OCI-LY1 (cell line): ENCODE measurements around the gene MGRN1.

Experiments
- H2AFZ ChIP-seq: fragments of 200-600 bp; sonication (generic), shearing (Covaris generic); 2 replicates; pipeline ENCODE4 v1.6.0; 2014; ENCODE audit warnings: antibody characterized with exemption, mild to moderate bottlenecking, low read length
- H3F3A ChIP-seq: fragments of 200-600 bp; sonication (generic), shearing (Covaris generic); 2 replicates; pipeline ENCODE4 v1.6.0; 2014; ENCODE audit warnings: mild to moderate bottlenecking, antibody characterized with exemption, low read length, moderate library complexity; ENCODE audit not compliant: insufficient read depth
- H3K27ac ChIP-seq: fragments of 200-600 bp; sonication (generic); 2 replicates; pipeline ENCODE4 v1.5.1; 2014; ENCODE audit warnings: low read length, mixed run types, mild to moderate bottlenecking, low read depth; ENCODE audit not compliant: poor library complexity, severe bottlenecking
- H3K27me3 ChIP-seq: fragments of 200-600 bp; sonication (generic); 2 replicates; pipeline ENCODE4 v1.6.0; 2014; ENCODE audit warnings: antibody characterized with exemption, mild to moderate bottlenecking, low read length, moderate library complexity; ENCODE audit not compliant: insufficient read depth
- H3K36me3 ChIP-seq: fragments of 200-600 bp; sonication (generic); 2 replicates; pipeline ENCODE4 v1.6.1; 2014; ENCODE audit warnings: mild to moderate bottlenecking, antibody characterized with exemption, low read length, moderate library complexity, mixed read lengths; ENCODE audit not compliant: insufficient read depth
- H3K4me1 ChIP-seq: fragments of 200-600 bp; sonication (generic); 2 replicates; pipeline ENCODE4 v1.5.1; 2014; ENCODE audit warnings: mild to moderate bottlenecking, low read length, moderate library complexity; ENCODE audit not compliant: insufficient read depth, severe bottlenecking
- H3K4me2 ChIP-seq: fragments of 200-600 bp; sonication (generic), shearing (Covaris generic); 2 replicates; pipeline ENCODE4 v1.6.1; 2014; ENCODE audit warnings: low read length
- H3K4me3 ChIP-seq: fragments of 200-600 bp; sonication (generic); 2 replicates; pipeline ENCODE4 v1.5.1; 2014; ENCODE audit warnings: low read length, low read depth, mild to moderate bottlenecking, mixed read lengths; ENCODE audit not compliant: poor library complexity, severe bottlenecking
- H3K79me2 ChIP-seq: fragments of 200-600 bp; shearing (Covaris generic); 2 replicates; pipeline ENCODE4 v1.6.1; 2016; ENCODE audit warnings: mixed run types, low read length, mixed read lengths; ENCODE audit not compliant: insufficient read depth
- H3K9ac ChIP-seq: fragments of 200-600 bp; sonication (generic), shearing (Covaris generic); 2 replicates; pipeline ENCODE4 v1.6.1; 2014; ENCODE audit warnings: mild to moderate bottlenecking, low read length, mixed read lengths
- H3K9me2 ChIP-seq: fragments of 200-600 bp; sonication (generic), shearing (Covaris generic); 2 replicates; pipeline ENCODE4 v1.6.1; 2014; ENCODE audit warnings: low read depth, mild to moderate bottlenecking, low read length, mixed read lengths
- H3K9me3 ChIP-seq: fragments of 200-600 bp; shearing (Covaris generic); 2 replicates; pipeline ENCODE4 v1.6.1; 2014; ENCODE audit warnings: low read length, mixed read lengths
- H4K20me1 ChIP-seq: fragments of 200-600 bp; sonication (generic), shearing (Covaris generic); 2 replicates; pipeline ENCODE4 v1.6.0; 2016; ENCODE audit warnings: mild to moderate bottlenecking, low read length; ENCODE audit not compliant: insufficient read depth
- CTCF ChIP-seq: fragments of 200-600 bp; sonication (generic), shearing (Covaris generic); IDR thresholded peaks from 2 replicates; pipeline ENCODE4 v1.5.1; 2017; ENCODE audit warnings: mild to moderate bottlenecking, antibody characterized with exemption, low read length, moderate library complexity, mixed read lengths
- EZH2 ChIP-seq: fragments of 200-600 bp; sonication (generic), shearing (Covaris generic); IDR thresholded peaks from 2 replicates; pipeline ENCODE4 v1.8.0; 2017; ENCODE audit warnings: borderline replicate concordance, mixed run types, mild to moderate bottlenecking, antibody characterized with exemption, low read length, moderate library complexity, mixed read lengths

MGRN1 gene

GRCh38 chr16:4651827-4652226 is 27.2 kb downstream of the MGRN1 start:
- no peaks in the 10 kb centered on the region for H3K79me2 ChIP-seq
- H3K9ac ChIP-seq: no peak overlapping the region
- H4K20me1 ChIP-seq: no peaks in the 10 kb centered on the region
- H3K4me1 ChIP-seq: no peaks in the 10 kb centered on the region
- H3F3A ChIP-seq: no peaks in the 10 kb centered on the region
- H3K36me3 ChIP-seq: peaks cover 50% of the 10 kb centered on the region
- no peak overlapping the region for H2AFZ ChIP-seq
- H3K27ac ChIP-seq: no peak overlapping the region
- H3K27me3 ChIP-seq: no peaks in the 10 kb centered on the region
- H3K9me2 ChIP-seq: no peaks in the 10 kb centered on the region
- H3K9me3 ChIP-seq: no peaks in the 10 kb centered on the region
- TF ChIP-seq CTCF: no peak
- TF ChIP-seq EZH2: no peak
- no peak overlapping the region for H3K4me3 ChIP-seq
- no peak overlapping the region for H3K4me2 ChIP-seq

DNA sequence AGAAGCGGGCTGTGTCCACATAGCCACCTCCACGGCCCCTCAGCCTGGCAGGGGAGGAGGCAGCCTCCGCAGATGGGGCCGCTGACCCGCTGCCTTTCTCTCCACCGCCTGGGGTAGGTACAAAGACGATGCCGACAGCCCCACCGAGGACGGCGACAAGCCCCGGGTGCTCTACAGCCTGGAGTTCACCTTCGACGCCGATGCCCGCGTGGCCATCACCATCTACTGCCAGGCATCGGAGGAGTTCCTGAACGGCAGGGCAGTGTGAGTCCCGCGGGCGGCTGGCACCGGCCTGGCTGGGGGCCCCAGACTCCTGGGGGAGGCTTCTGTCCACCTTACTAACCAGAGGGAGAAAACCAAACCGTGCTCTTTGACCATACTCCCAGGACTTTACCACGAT is 27.9 kb downstream of the MGRN1 start:
- no peaks in the 10 kb centered on the region for H3K79me2 ChIP-seq
- H4K20me1 ChIP-seq: no peaks in the 10 kb centered on the region
- no peaks in the 10 kb centered on the region for H3F3A ChIP-seq
- peaks cover 56% of the 10 kb centered on the region for H3K36me3 ChIP-seq
- no peak overlapping the region for H3K9ac ChIP-seq
- H3K9me2 ChIP-seq: no peaks in the 10 kb centered on the region
- H2AFZ ChIP-seq: no peak overlapping the region
- no peak for TF ChIP-seq CTCF
- no peak for TF ChIP-seq EZH2
- no peaks in the 10 kb centered on the region for H3K27me3 ChIP-seq
- H3K4me3 ChIP-seq: no peak overlapping the region
- H3K9me3 ChIP-seq: no peaks in the 10 kb centered on the region
- H3K4me1 ChIP-seq: no peaks in the 10 kb centered on the region
- H3K27ac ChIP-seq: no peak overlapping the region
- no peak overlapping the region for H3K4me2 ChIP-seq

GRCh38 chr16:4654011-4654963 is 29.7 kb downstream of the MGRN1 start:
- TF ChIP-seq EZH2 (no peak), CTCF (no peak)
- no peaks in the 10 kb centered on the region for H3K9me3 ChIP-seq
- H3K27ac ChIP-seq: no peak overlapping the region
- H3K27me3 ChIP-seq: no peaks in the 10 kb centered on the region
- no peaks in the 10 kb centered on the region for H3K79me2 ChIP-seq
- no peak overlapping the region for H3K4me2 ChIP-seq
- no peaks in the 10 kb centered on the region for H3F3A ChIP-seq
- H3K9ac ChIP-seq: no peak overlapping the region
- H3K4me1 ChIP-seq: no peaks in the 10 kb centered on the region
- no peak overlapping the region for H3K4me3 ChIP-seq
- H4K20me1 ChIP-seq: no peaks in the 10 kb centered on the region
- peaks cover 56% of the 10 kb centered on the region for H3K36me3 ChIP-seq
- no peak overlapping the region for H2AFZ ChIP-seq
- no peaks in the 10 kb centered on the region for H3K9me2 ChIP-seq
